ENCODE measurements around the gene FAM171A2.

FAM171A2 gene

GRCh38 chr17:44327715-44328449 lies 35.8 kb downstream of the FAM171A2 start:
- DNase-seq (ENCODE audit: low spot score in 2 of 2) (no peak), ATAC-seq (replicated peaks; ENCODE audit: extremely low read depth, poor library complexity, severe bottlenecking) (no peak)
- peaks cover 17% of the 10 kb centered on the region for H3K4me1 Mint-ChIP-seq
- H3K27ac Mint-ChIP-seq (ENCODE audit: low read depth): no peak overlapping the region
- no peak overlapping the region for H3K4me3 Mint-ChIP-seq
- peaks cover 14% of the 10 kb centered on the region for H3K36me3 Mint-ChIP-seq (ENCODE audit: insufficient read depth)
- no peaks in the 10 kb centered on the region for H3K27me3 Mint-ChIP-seq
- no peaks in the 10 kb centered on the region for H3K9me3 Mint-ChIP-seq

- H3K4me3 Mint-ChIP-seq: peak overlapping the region; percentile 87
- DNase-seq (ENCODE audit: low spot score in 2 of 2): peak; percentile 80 to 93
- peaks cover 22% of the 10 kb centered on the region for H3K4me1 Mint-ChIP-seq
- no peaks in the 10 kb centered on the region for H3K9me3 Mint-ChIP-seq
- peak; percentile 81 for ATAC-seq (replicated peaks; ENCODE audit: extremely low read depth, poor library complexity, severe bottlenecking)
- H3K27me3 Mint-ChIP-seq: no peaks in the 10 kb centered on the region
- peaks cover 14% of the 10 kb centered on the region for H3K36me3 Mint-ChIP-seq (ENCODE audit: insufficient read depth)
- peak overlapping the region; percentile 89 for H3K27ac Mint-ChIP-seq (ENCODE audit: low read depth)
Measured at GRCh38 chr17:44326861-44327444, 36.7 kb downstream of the FAM171A2 start.

- H3K27ac Mint-ChIP-seq (ENCODE audit: low read depth): peak within 1 kb of the TSS; percentile 89
- no peaks in the 10 kb centered on the region for H3K9me3 Mint-ChIP-seq
- peak within 1 kb of the TSS; percentile 87 for H3K4me3 Mint-ChIP-seq
- H3K36me3 Mint-ChIP-seq (ENCODE audit: insufficient read depth): peaks cover 24% of the 10 kb centered on the region
- peaks cover 23% of the 10 kb centered on the region for H3K4me1 Mint-ChIP-seq
- no peaks in the 10 kb centered on the region for H3K27me3 Mint-ChIP-seq
- ATAC-seq (replicated peaks; ENCODE audit: extremely low read depth, poor library complexity, severe bottlenecking): peak; percentile 69
- DNase-seq (ENCODE audit: low spot score in 2 of 2): peak; percentile 93 to 94
Measured at GRCh38 chr17:44324571-44325275, 38.9 kb downstream of the FAM171A2 start, which contains the start of gene SLC25A39. TSS of gene SLC25A39 (minus strand) at chr17:44324823. CDS start at chr17:44323562, 1,261 bp downstream.

- ATAC-seq (replicated peaks; ENCODE audit: extremely low read depth, poor library complexity, severe bottlenecking) (no peak), DNase-seq (ENCODE audit: low spot score in 2 of 2) (no peak)
- Mint-ChIP-seq H3K36me3 (ENCODE audit: insufficient read depth) (peaks cover 28% of the 10 kb centered on the region), H3K4me1 (peaks cover 23% of the 10 kb centered on the region), H3K27me3 (no peaks in the 10 kb centered on the region), H3K9me3 (no peaks in the 10 kb centered on the region), H3K4me3 (peak overlapping the region; percentile 87), H3K27ac (ENCODE audit: low read depth) (peak overlapping the region; percentile 32)
Measured at GRCh38 chr17:44324092-44324570, 39.5 kb downstream of the FAM171A2 start.

- H3K4me1 Mint-ChIP-seq: peaks cover 23% of the 10 kb centered on the region
- peak overlapping the region; percentile 32 for H3K27ac Mint-ChIP-seq (ENCODE audit: low read depth)
- peaks cover 30% of the 10 kb centered on the region for H3K36me3 Mint-ChIP-seq (ENCODE audit: insufficient read depth)
- H3K27me3 Mint-ChIP-seq: no peaks in the 10 kb centered on the region
- peak overlapping the region; percentile 87 for H3K4me3 Mint-ChIP-seq
- no peaks in the 10 kb centered on the region for H3K9me3 Mint-ChIP-seq
- DNase-seq (ENCODE audit: low spot score in 2 of 2) (no peak), ATAC-seq (replicated peaks; ENCODE audit: extremely low read depth, poor library complexity, severe bottlenecking) (no peak)
Measured at GRCh38 chr17:44323359-44324091, 40.1 kb downstream of the FAM171A2 start.

- peak overlapping the region; percentile 32 for H3K4me3 Mint-ChIP-seq
- DNase-seq (ENCODE audit: low spot score in 2 of 2) (no peak), ATAC-seq (replicated peaks; ENCODE audit: extremely low read depth, poor library complexity, severe bottlenecking) (no peak)
- peaks cover 6% of the 10 kb centered on the region for H3K27me3 Mint-ChIP-seq
- peaks cover 30% of the 10 kb centered on the region for H3K36me3 Mint-ChIP-seq (ENCODE audit: insufficient read depth)
- no peaks in the 10 kb centered on the region for H3K9me3 Mint-ChIP-seq
- H3K27ac Mint-ChIP-seq (ENCODE audit: low read depth): no peak overlapping the region
- peaks cover 26% of the 10 kb centered on the region for H3K4me1 Mint-ChIP-seq
Measured at GRCh38 chr17:44322236-44322895, 41.3 kb downstream of the FAM171A2 start.

GRCh38 chr17:44321246-44322120 lies 42.2 kb downstream of the FAM171A2 start:
- DNase-seq (ENCODE audit: low spot score in 2 of 2) (no peak), ATAC-seq (replicated peaks; ENCODE audit: extremely low read depth, poor library complexity, severe bottlenecking) (no peak)
- Mint-ChIP-seq H3K4me3 (no peak overlapping the region), H3K4me1 (peaks cover 23% of the 10 kb centered on the region), H3K27me3 (peaks cover 15% of the 10 kb centered on the region), H3K27ac (ENCODE audit: low read depth) (no peak overlapping the region), H3K9me3 (no peaks in the 10 kb centered on the region), H3K36me3 (ENCODE audit: insufficient read depth) (peaks cover 32% of the 10 kb centered on the region)

- H3K36me3 Mint-ChIP-seq (ENCODE audit: insufficient read depth): peaks cover 27% of the 10 kb centered on the region
- DNase-seq (ENCODE audit: low spot score in 2 of 2) (no peak), ATAC-seq (replicated peaks; ENCODE audit: extremely low read depth, poor library complexity, severe bottlenecking) (no peak)
- peaks cover 28% of the 10 kb centered on the region for H3K27me3 Mint-ChIP-seq
- H3K4me1 Mint-ChIP-seq: peaks cover 34% of the 10 kb centered on the region
- H3K4me3 Mint-ChIP-seq: no peak overlapping the region
- no peaks in the 10 kb centered on the region for H3K9me3 Mint-ChIP-seq
- H3K27ac Mint-ChIP-seq (ENCODE audit: low read depth): no peak overlapping the region
Measured at GRCh38 chr17:44320066-44320465, 43.6 kb downstream of the FAM171A2 start.

GRCh38 chr17:44318077-44318892 lies 45.4 kb downstream of the FAM171A2 start:
- Mint-ChIP-seq H3K27me3 (peaks cover 41% of the 10 kb centered on the region), H3K4me1 (peaks cover 28% of the 10 kb centered on the region)
- no peak for DNase-seq (ENCODE audit: low spot score in 2 of 2)

GRCh38 chr17:44317545-44317944 lies 46.1 kb downstream of the FAM171A2 start:
- DNase-seq (ENCODE audit: low spot score in 2 of 2) (no peak), ATAC-seq (replicated peaks; ENCODE audit: extremely low read depth, poor library complexity, severe bottlenecking) (no peak)
- H3K27ac Mint-ChIP-seq (ENCODE audit: low read depth): no peak overlapping the region
- H3K4me3 Mint-ChIP-seq: no peak overlapping the region
- peaks cover 48% of the 10 kb centered on the region for H3K27me3 Mint-ChIP-seq
- H3K36me3 Mint-ChIP-seq (ENCODE audit: insufficient read depth): peaks cover 21% of the 10 kb centered on the region
- no peaks in the 10 kb centered on the region for H3K9me3 Mint-ChIP-seq
- H3K4me1 Mint-ChIP-seq: peaks cover 28% of the 10 kb centered on the region

More at GRCh38 chr17:44318077-44318892, 45.4 kb downstream of the FAM171A2 start:
- Mint-ChIP-seq H3K9me3 (no peaks in the 10 kb centered on the region), H3K27ac (ENCODE audit: low read depth) (no peak overlapping the region), H3K36me3 (ENCODE audit: insufficient read depth) (peaks cover 21% of the 10 kb centered on the region), H3K4me3 (no peak overlapping the region)
- ATAC-seq (replicated peaks; ENCODE audit: extremely low read depth, poor library complexity, severe bottlenecking): no peak
